Psoas muscle (tissue), 8 donors: Measurements from ENCODE around the gene CERS6. TPM values are rescaled to one million over a fixed set of nuclear protein-coding genes. Genes with fewer than 3 reads are reported as not detected.
"Not testable (repeated sequence)": the region's sequence is repeated elsewhere in the genome, so short reads cannot be mapped to it uniquely, and the experiment has no call there.

Experiments used
- ATAC-seq, 4 donors: fragments of 200-7000 bp; cut with Tn5 transposase; one replicate each; pipeline ENCODE4 v1.9.1; 2020; ENCODE audit warnings: moderate library complexity in 3 of 4, mild to moderate bottlenecking in 2 of 4
- DNase-seq, 2 donors: peaks; one replicate each; pipeline ENCODE4 v3.0.0-alpha.2; 2020
- H3K27ac ChIP-seq: fragments of 200-600 bp; one replicate; pipeline ENCODE4 v1.8.0; 2022
- H3K27me3 ChIP-seq, 3 donors: fragments of 200-600 bp in 1 of 3; one replicate each; pipeline versions ENCODE4 v1.6.1 to v1.8.0; 2013 to 2022; ENCODE audit warnings: low read length in 2 of 3, mild to moderate bottlenecking in 2 of 3, moderate library complexity in 1 of 3; ENCODE audit not compliant: insufficient read depth in 3 of 3
- H3K36me3 ChIP-seq, 2 donors: fragments of 200-600 bp in 1 of 2; one replicate each; pipeline versions ENCODE4 v1.6.1 to v1.8.0; 2013 to 2022; ENCODE audit warnings: low read depth in 1 of 2, mild to moderate bottlenecking in 1 of 2, moderate library complexity in 1 of 2; ENCODE audit not compliant: insufficient read depth in 1 of 2
- H3K4me1 ChIP-seq: fragments of 200-600 bp; one replicate; pipeline ENCODE4 v1.8.0; 2022
- H3K4me3 ChIP-seq: fragments of 200-600 bp; one replicate; pipeline ENCODE4 v1.8.0; 2022; ENCODE audit warnings: mild to moderate bottlenecking
- H3K9me3 ChIP-seq: fragments of 200-600 bp; one replicate; pipeline ENCODE4 v1.8.0; 2022
- WGBS, 3 donors: extraction: QIAGEN DNeasy Blood & Tissue Kit; methylation state at CpG; one replicate each; pipeline versions ENCODE4 v1.1.6 to v1.1.7; 2013; 5-methylcytosine and 5-hydroxymethylcytosine counted together
- intact Hi-C, 2 donors: fragments of 100-400 bp; cut with DNase I; formaldehyde crosslinking; loops; one replicate each; pipeline versions ENCODE4 v1.11.0 to v1.14.2; 2022
- polyA plus RNA-seq, 3 donors: library from polyadenylated mRNA; stranded (reverse); fragments of 200-250 nt; gene quantifications; one replicate each; pipeline ENCODE4 v1.2.3, GENCODE V29; 2013
- total RNA-seq, 4 donors: library from RNA; stranded (reverse); fragmentation: NEBNext Ultra II Directional in 2 of 4; extraction: Animal tissue kit (Norgen Biotek cat#: 25700) in 2 of 4; gene quantifications; one replicate each; pipeline versions ENCODE4 v1.2.1 to v1.2.4, GENCODE V29; 2021 to 2023
- TF ChIP-seq, protein P1 (sequence below): fragments of 200-600 bp; IDR thresholded peaks from one replicate; pipeline ENCODE4 v1.8.0; 2022; ENCODE audit warnings: antibody characterized with exemption
- donor health status: healthy with polysubstance abuse.
- donor health status: DM: no; HTN: no; CAD: no; lungs with moderate emphysema.
- donor health status: Bipolar disorder and iron deficiency.
- donor health status: healthy.
- donor health status: DM: yes; HTN: yes; CAD: no.
- donor health status: DM: no; HTN: no; CAD: no.
- donor health status: DM: no; HTN: no; CAD: no.
- donor health status: DM: yes; HTN: yes; CAD: no.

The CERS6 gene
- total and polyA plus RNA-seq, 7 donors = 4.8 to 18.1 (median 11.2) TPM

- intact Hi-C loops = no loop called here
These were observed 331.2 kb downstream of the CERS6 start for GRCh38 chr2:168787098-168787781.

DNA sequence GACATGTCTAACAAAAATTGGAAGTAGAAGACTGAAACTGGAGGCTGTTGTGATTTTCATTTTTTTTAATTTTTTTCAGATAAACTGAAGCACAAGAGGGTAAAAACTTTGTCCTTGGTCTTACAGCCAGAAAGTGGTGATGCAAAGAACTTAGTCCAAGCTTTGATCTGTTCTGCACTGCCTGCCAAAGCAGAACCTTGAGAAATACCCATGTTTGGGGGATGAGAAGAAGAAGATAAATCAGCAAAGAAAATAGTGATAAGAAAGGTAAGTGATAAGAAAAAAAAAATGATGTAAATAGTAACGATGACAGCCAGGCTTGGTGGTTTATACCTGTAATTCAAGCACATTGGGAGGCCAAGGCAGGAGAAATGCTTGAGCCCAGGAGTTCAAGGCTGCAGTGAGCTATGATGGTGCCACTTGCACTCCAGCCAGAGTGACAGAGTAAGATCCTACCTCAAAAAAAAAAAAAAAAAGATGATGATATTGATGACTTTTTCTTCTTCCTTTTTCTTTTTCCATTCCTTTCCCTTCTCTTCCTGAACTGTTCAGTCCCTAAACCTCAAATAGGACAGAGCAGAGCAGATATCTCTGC, 331.8 kb downstream of the CERS6 start:
- TF ChIP-seq, protein P1, sequence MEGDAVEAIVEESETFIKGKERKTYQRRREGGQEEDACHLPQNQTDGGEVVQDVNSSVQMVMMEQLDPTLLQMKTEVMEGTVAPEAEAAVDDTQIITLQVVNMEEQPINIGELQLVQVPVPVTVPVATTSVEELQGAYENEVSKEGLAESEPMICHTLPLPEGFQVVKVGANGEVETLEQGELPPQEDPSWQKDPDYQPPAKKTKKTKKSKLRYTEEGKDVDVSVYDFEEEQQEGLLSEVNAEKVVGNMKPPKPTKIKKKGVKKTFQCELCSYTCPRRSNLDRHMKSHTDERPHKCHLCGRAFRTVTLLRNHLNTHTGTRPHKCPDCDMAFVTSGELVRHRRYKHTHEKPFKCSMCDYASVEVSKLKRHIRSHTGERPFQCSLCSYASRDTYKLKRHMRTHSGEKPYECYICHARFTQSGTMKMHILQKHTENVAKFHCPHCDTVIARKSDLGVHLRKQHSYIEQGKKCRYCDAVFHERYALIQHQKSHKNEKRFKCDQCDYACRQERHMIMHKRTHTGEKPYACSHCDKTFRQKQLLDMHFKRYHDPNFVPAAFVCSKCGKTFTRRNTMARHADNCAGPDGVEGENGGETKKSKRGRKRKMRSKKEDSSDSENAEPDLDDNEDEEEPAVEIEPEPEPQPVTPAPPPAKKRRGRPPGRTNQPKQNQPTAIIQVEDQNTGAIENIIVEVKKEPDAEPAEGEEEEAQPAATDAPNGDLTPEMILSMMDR = no peak
- Histone ChIP-seq H3K36me3 (no peaks in the 10 kb centered on the region), H3K9me3 (no peaks in the 10 kb centered on the region), H3K27ac (no peak overlapping the region), H3K4me1 (no peaks in the 10 kb centered on the region), H3K27me3 (no peaks in the 10 kb centered on the region), H3K4me3 (no peak overlapping the region)
- WGBS, 3 donors = 96 to 100% (median 98%) methylated on average over 1 of the region's 1 CpG
- ATAC-seq (no peak), DNase-seq (no peak)
- intact Hi-C loops = no loop called here

More at GRCh38 chr2:168787098-168787781, 331.2 kb downstream of the CERS6 start:
- Histone ChIP-seq H3K27me3 (no peaks in the 10 kb centered on the region), H3K4me1 (no peaks in the 10 kb centered on the region), H3K36me3 (no peaks in the 10 kb centered on the region), H3K4me3 (no peak overlapping the region), H3K27ac (no peak overlapping the region), H3K9me3 (no peaks in the 10 kb centered on the region)
- DNase-seq (no peak), ATAC-seq (no peak)
- TF ChIP-seq, protein P1 = no peak
- WGBS, 3 donors = 85 to 89% (median 87%) methylated on average over 3 of the region's 3 CpGs

DNA sequence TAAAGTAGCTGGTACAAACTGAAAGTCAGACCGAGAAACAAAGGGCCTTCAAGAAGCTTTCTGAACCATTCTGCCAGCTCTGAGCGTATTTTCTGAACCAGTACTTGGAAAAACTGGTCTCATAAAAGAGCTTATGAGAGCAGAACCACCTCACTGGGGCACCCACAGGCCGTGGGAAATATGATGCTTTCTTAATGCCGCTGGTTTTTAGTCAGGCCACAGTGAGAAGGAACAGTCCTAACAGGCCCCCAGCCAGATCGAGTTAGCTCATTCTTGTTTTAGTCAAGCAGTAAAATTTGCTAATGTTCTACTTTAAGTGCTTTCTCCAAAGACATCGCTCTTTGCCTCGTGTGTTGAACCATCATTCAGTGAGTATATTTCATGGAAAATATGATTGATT, 333.7 kb downstream of the CERS6 start:
- H3K27ac ChIP-seq = no peak overlapping the region

GRCh38 chr2:168790226-168790902, 334.3 kb downstream of the CERS6 start:
- no peaks in the 10 kb centered on the region for H3K36me3 ChIP-seq
- H3K4me1 ChIP-seq = no peaks in the 10 kb centered on the region
- H3K27ac ChIP-seq = no peak overlapping the region
- H3K4me3 ChIP-seq = no peak overlapping the region
- H3K9me3 ChIP-seq = no peaks in the 10 kb centered on the region
- ATAC-seq (no peak), DNase-seq (no peak)
- WGBS, 3 donors = 79 to 90% (median 81%) methylated on average over 5 of the region's 5 CpGs
- H3K27me3 ChIP-seq = no peaks in the 10 kb centered on the region
- intact Hi-C loops = no loop called here
- TF ChIP-seq, protein P1 = no peak

More for the DNA sequence above, 333.7 kb downstream of the CERS6 start:
- ATAC-seq = no peak
- TF ChIP-seq, protein P1 = no peak
- H3K4me3 ChIP-seq = no peak overlapping the region
- H3K4me1 ChIP-seq = no peaks in the 10 kb centered on the region
- no peak for DNase-seq
- H3K36me3 ChIP-seq = no peaks in the 10 kb centered on the region
- intact Hi-C loops = no loop called here
- H3K9me3 ChIP-seq = no peaks in the 10 kb centered on the region
- no peaks in the 10 kb centered on the region for H3K27me3 ChIP-seq
- 37 to 50% (median 46%) methylated on average over 7 of the region's 7 CpGs for WGBS, 3 donors

DNA sequence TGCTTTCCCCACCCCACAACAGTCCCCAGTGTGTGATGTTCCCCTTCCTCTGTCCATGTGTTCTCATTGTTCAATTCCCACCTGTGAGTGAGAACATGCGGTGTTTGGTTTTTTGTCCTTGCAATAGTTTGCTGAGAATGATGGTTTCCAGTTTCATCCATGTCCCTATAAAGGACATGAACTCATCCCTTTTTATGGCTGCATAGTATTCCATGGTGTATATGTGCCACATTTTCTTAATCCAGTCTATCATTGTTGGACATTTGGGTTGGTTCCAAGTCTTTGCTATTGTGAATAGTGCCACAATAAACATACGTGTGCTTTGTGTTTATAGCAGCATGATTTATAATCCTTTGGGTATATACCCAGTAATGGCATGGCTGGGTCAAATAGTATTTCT, 335.1 kb downstream of the CERS6 start:
- 64 to 93% (median 86%) methylated on average over 2 of the region's 2 CpGs for WGBS, 3 donors
- intact Hi-C loops, H3K36me3 ChIP-seq, H3K9me3 ChIP-seq, H3K27me3 ChIP-seq, H3K4me1 ChIP-seq, ATAC-seq, H3K27ac ChIP-seq, H3K4me3 ChIP-seq, DNase-seq: not testable (repeated sequence)
